K562 (cell line): ENCODE results near the gene NR2F6. TPM values are rescaled to one million over a fixed set of nuclear protein-coding genes. Genes with fewer than 3 reads are reported as not detected.

Source experiments
- CBX1 ChIP-seq: sonication (generic); IDR thresholded peaks from 2 replicates; pipeline ENCODE4 v1.6.1; 2016; ENCODE audit warnings: antibody characterized with exemption, low read depth, mild to moderate bottlenecking
- CEBPG ChIP-seq, 3 experiments: fragments of 200-800 bp in 1 of 3; sonication (Bioruptor generic) in 1 of 3; sonication (generic) in 1 of 3; formaldehyde crosslinking in 1 of 3; IDR thresholded peaks in 2 of 3; conservative IDR thresholded peaks in 1 of 3; 2 replicates each; pipeline versions ENCODE4 v1.6.1 to v1.8.0; 2016 to 2022; ENCODE audit warnings: missing compliant biosample characterization in 2 of 3, missing genetic modification characterization in 2 of 3, mild to moderate bottlenecking in 1 of 3, missing genetic modification reagents in 1 of 3
- CSDE1 ChIP-seq, 2 experiments: fragments of 450-650 bp; IDR thresholded peaks; 2 replicates each; pipeline ENCODE4 v1.6.1; 2016; ENCODE audit warnings: mild to moderate bottlenecking in 1 of 2
- FOS ChIP-seq: IDR thresholded peaks from 3 replicates; pipeline ENCODE4 v1.6.1; 2011; ENCODE audit not compliant: insufficient read length; ENCODE audit errors: extremely low read depth
- GATA2 ChIP-seq: sonication (generic); formaldehyde crosslinking; IDR thresholded peaks from 2 replicates; pipeline ENCODE4 v1.4.0; 2020; ENCODE audit warnings: mild to moderate bottlenecking, missing genetic modification reagents
- JUND ChIP-seq, 2 experiments: IDR thresholded peaks; 2 replicates in 1 of 2; 3 replicates in 1 of 2; pipeline ENCODE4 v1.6.1; 2011; ENCODE audit warnings: borderline replicate concordance in 2 of 2, low read depth in 2 of 2, low read length in 2 of 2, improper control_type of control experiment in 1 of 2, missing biosample characterization in 1 of 2, missing genetic modification characterization in 1 of 2, missing genetic modification reagents in 1 of 2
- KDM2B ChIP-seq: fragments of 250-450 bp; sonication (Bioruptor Pico); IDR thresholded peaks from 2 replicates; pipeline ENCODE4 v1.8.0; 2021; ENCODE audit warnings: mild to moderate bottlenecking, moderate library complexity
- KLF16 ChIP-seq: IDR thresholded peaks from 2 replicates; pipeline ENCODE4 v1.6.1; 2016; ENCODE audit warnings: antibody characterized with exemption
- RBM34 ChIP-seq: fragments of 200-400 bp; formaldehyde crosslinking; IDR thresholded peaks from 2 replicates; pipeline ENCODE4 v1.6.1; 2018; ENCODE audit warnings: low read length, borderline replicate concordance; ENCODE audit not compliant: insufficient read depth
- SIX5 ChIP-seq, 2 experiments: IDR thresholded peaks; 2 replicates each; pipeline ENCODE4 v1.6.1; 2011; ENCODE audit warnings: low read length in 2 of 2, borderline replicate concordance in 1 of 2, low read depth in 1 of 2, mild to moderate bottlenecking in 1 of 2, moderate library complexity in 1 of 2; ENCODE audit not compliant: insufficient read depth in 1 of 2
- TAL1 ChIP-seq: fragments of 450-650 bp; IDR thresholded peaks from 2 replicates; pipeline ENCODE4 v1.6.1; 2016; ENCODE audit warnings: mild to moderate bottlenecking
- TCF3 ChIP-seq: sonication (generic); formaldehyde crosslinking; IDR thresholded peaks from 2 replicates; pipeline ENCODE4 v1.4.0; 2020; ENCODE audit warnings: mild to moderate bottlenecking, missing genetic modification reagents
- ZNF584 ChIP-seq: fragments of 200-800 bp; sonication (Bioruptor generic); IDR thresholded peaks from 2 replicates; pipeline ENCODE4 v1.6.1; 2016; ENCODE audit warnings: low read depth, mild to moderate bottlenecking, missing genetic modification characterization, missing compliant biosample characterization
- ZNF696 ChIP-seq: fragments of 250-450 bp; sonication (Bioruptor Pico); conservative IDR thresholded peaks from 2 replicates; pipeline ENCODE4 v1.4.0; 2020; ENCODE audit warnings: mild to moderate bottlenecking, moderate library complexity
- polyA plus RNA-seq, 8 experiments: library from polyadenylated mRNA; depleted of rRNA in 4 of 8; stranded (reverse) in 5 of 8; unstranded in 3 of 8; fragments of >200 nt; fragmentation: Nextera tagmentation in 2 of 8; fragmentation: Illumina TruSeq in 1 of 8; extraction: Ambion mirVana in 2 of 8; extraction: Trizol in 1 of 8; gene quantifications; 2 replicates each; pipeline versions ENCODE4 v1.2.1 to v1.2.3, GENCODE V29; 2011 to 2014; ENCODE audit warnings: inconsistent platforms in 1 of 8, missing spikeins in 1 of 8
- total RNA-seq, 7 experiments: library from RNA; depleted of rRNA in 6 of 7; stranded (reverse); fragments of >200 nt in 6 of 7; fragmentation: Illumina TruSeq in 2 of 7; extraction: Trizol in 2 of 7; gene quantifications; 2 replicates each; pipeline versions ENCODE4 v1.2.1 to v1.2.3, GENCODE V29; 2011 to 2021; ENCODE audit warnings: low replicate concordance in 1 of 7
- TF ChIP-seq, protein P1 (sequence below): fragments of 450-650 bp; formaldehyde crosslinking; conservative IDR thresholded peaks from 2 replicates; pipeline ENCODE4 v1.4.0; 2022; ENCODE audit warnings: mild to moderate bottlenecking, missing genetic modification characterization
- TF ChIP-seq, protein P2 (sequence below): sonication (generic); formaldehyde crosslinking; IDR thresholded peaks from 2 replicates; pipeline ENCODE4 v1.8.0; 2023; ENCODE audit warnings: mild to moderate bottlenecking, missing genetic modification reagents
- TF ChIP-seq, protein P3 (sequence below), 2 experiments: fragments of 450-650 bp in 1 of 2; sonication (generic) in 1 of 2; formaldehyde crosslinking; conservative IDR thresholded peaks; 2 replicates each; pipeline versions ENCODE4 v1.4.0 to v1.8.1; 2020 to 2022; ENCODE audit warnings: mild to moderate bottlenecking in 1 of 2, missing genetic modification reagents in 1 of 2

Gene NR2F6
- total and polyA plus RNA-seq, 9 of the 15 experiments (the other 6 are each of a cell fraction or from before 2014, with no cell fraction given) = 0.76 to 97.5 (median 18.8) TPM

DNA sequence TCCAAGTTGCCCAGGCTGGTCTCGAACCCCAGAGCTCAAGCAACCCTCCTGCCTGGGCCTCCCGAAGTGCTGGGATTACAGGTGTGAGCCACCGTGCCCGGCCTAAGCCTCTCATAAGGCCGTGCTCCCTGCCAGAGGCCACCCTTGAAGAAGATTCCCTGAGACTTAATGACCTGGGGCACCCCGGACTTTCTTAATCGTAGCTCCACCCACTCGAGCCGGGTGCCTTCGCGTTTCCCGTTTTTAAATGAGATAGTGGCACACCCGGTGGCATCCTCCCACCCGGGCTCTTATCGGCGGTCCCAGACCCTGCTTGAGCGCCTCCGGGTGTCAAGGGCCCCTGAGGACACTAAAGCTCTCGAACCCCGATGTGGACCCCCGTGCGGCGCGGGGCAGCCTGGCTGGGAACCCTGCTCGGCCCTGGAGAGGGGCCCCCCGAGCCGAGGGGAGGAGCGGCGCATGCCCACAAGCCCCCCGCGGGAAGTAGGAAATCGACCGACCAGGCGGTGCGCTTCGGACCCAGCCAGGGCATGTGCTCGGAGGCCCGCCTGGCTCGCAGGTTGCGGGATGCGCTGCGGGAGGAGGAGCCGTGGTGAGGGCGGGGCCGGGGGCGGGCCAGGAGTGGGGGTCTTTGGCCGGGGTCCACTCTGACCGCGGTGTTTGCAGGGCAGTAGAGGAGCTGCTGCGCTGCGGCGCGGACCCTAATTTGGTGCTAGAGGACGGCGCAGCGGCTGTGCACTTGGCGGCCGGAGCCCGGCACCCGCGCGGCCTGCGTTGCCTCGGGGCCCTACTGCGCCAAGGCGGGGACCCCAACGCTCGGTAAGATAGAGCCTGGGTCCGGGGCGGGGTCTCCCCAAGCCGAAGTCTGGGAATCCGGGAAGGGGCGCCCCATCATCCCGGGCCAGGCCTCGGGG is 35.9 kb upstream of the NR2F6 start, which contains the start of gene ANKLE1 (continued):
- TF ChIP-seq, protein P1, sequence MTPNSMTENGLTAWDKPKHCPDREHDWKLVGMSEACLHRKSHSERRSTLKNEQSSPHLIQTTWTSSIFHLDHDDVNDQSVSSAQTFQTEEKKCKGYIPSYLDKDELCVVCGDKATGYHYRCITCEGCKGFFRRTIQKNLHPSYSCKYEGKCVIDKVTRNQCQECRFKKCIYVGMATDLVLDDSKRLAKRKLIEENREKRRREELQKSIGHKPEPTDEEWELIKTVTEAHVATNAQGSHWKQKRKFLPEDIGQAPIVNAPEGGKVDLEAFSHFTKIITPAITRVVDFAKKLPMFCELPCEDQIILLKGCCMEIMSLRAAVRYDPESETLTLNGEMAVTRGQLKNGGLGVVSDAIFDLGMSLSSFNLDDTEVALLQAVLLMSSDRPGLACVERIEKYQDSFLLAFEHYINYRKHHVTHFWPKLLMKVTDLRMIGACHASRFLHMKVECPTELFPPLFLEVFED (CRISPR knock-in tag) = no peak
- no peak for TF ChIP-seq RBM34
- no peak for TF ChIP-seq KLF16
- TF ChIP-seq, protein P2, sequence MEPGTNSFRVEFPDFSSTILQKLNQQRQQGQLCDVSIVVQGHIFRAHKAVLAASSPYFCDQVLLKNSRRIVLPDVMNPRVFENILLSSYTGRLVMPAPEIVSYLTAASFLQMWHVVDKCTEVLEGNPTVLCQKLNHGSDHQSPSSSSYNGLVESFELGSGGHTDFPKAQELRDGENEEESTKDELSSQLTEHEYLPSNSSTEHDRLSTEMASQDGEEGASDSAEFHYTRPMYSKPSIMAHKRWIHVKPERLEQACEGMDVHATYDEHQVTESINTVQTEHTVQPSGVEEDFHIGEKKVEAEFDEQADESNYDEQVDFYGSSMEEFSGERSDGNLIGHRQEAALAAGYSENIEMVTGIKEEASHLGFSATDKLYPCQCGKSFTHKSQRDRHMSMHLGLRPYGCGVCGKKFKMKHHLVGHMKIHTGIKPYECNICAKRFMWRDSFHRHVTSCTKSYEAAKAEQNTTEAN = no peak
- no peak for TF ChIP-seq ZNF584 (CRISPR knock-in tag)
- TF ChIP-seq CEBPG (CRISPR knock-in tag; IDR thresholded peaks at IDR 0.05) = no peak
- TF ChIP-seq CEBPG (tag; conservative IDR thresholded peaks at IDR 0.05 in 1 of 2, IDR thresholded peaks at IDR 0.05 in 1 of 2) = no peak
- TF ChIP-seq CSDE1 (IDR thresholded peaks at IDR 0.05) = no peak
- no peak for TF ChIP-seq SIX5 (IDR thresholded peaks at IDR 0.05; ENCODE audit: borderline replicate concordance in 1 of 2, insufficient read depth in 1 of 2, low read depth in 1 of 2, low read length in 2 of 2)
- no peak for TF ChIP-seq KDM2B (CRISPR knock-in tag)
- TF ChIP-seq CBX1 = no peak
- no peak for TF ChIP-seq ZNF696 (CRISPR knock-in tag)
- TF ChIP-seq TCF3 (CRISPR knock-in tag) = no peak
- TF ChIP-seq GATA2 = no peak
- no peak for TF ChIP-seq JUND (IDR thresholded peaks at IDR 0.05; ENCODE audit: borderline replicate concordance, low read depth, low read length)
- no peak for TF ChIP-seq JUND (tag; IDR thresholded peaks at IDR 0.05; ENCODE audit: borderline replicate concordance, low read depth, low read length)
- TF ChIP-seq FOS = no peak
- peak; percentile 41 for TF ChIP-seq TAL1
- TF ChIP-seq, protein P3, sequence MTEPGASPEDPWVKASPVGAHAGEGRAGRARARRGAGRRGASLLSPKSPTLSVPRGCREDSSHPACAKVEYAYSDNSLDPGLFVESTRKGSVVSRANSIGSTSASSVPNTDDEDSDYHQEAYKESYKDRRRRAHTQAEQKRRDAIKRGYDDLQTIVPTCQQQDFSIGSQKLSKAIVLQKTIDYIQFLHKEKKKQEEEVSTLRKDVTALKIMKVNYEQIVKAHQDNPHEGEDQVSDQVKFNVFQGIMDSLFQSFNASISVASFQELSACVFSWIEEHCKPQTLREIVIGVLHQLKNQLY (CRISPR knock-in tag; conservative IDR thresholded peaks at IDR 0.05) = no peak
